ENCODE results near the gene GRAMD4. TPM values are rescaled to one million over a fixed set of nuclear protein-coding genes. Genes with fewer than 3 reads are reported as not detected.

Gene GRAMD4
- total RNA-seq, 1 donor from 2014 or later, result 45.6 TPM

GRCh38 chr22:46610356-46610755 is 9.8 kb upstream of the GRAMD4 start:
- Mint-ChIP-seq H3K9me3 (no peaks in the 10 kb centered on the region), H3K4me3 (no peak overlapping the region), H3K27me3 (no peaks in the 10 kb centered on the region), H3K4me1 (peaks cover 30% of the 10 kb centered on the region), H3K36me3 (ENCODE audit: low read depth) (no peaks in the 10 kb centered on the region), H3K27ac (no peak overlapping the region)
- no peak for DNase-seq
- POLR2A ChIA-PET, result interaction anchor here (1.2 kb wide), 1 partner anchor 22 kb away, joined by 4 read pairs; no protein-coding TSS in a partner anchor
- ATAC-seq (ENCODE audit: low read depth), result no peak
- CTCF ChIA-PET, result no interaction called here
- TF ChIP-seq CTCF (IDR thresholded peaks at IDR 0.05), result no peak
- intact Hi-C loops (cut with micrococcal nuclease), result loop anchor here (5.0 kb wide), 1 partner anchor 33 kb away; no protein-coding TSS in a partner anchor

- Mint-ChIP-seq H3K27ac (no peak overlapping the region), H3K27me3 (no peaks in the 10 kb centered on the region), H3K4me1 (peaks cover 29% of the 10 kb centered on the region), H3K36me3 (ENCODE audit: low read depth) (no peaks in the 10 kb centered on the region), H3K4me3 (no peak overlapping the region), H3K9me3 (no peaks in the 10 kb centered on the region)
- no peak for ATAC-seq (ENCODE audit: low read depth)
- no peak for DNase-seq
- TF ChIP-seq CTCF (IDR thresholded peaks at IDR 0.05), result no peak
- ChIA-PET POLR2A (interaction anchor here (1.2 kb wide), 1 partner anchor 22 kb away, joined by 4 read pairs; no protein-coding TSS in a partner anchor), CTCF (no interaction called here)
- intact Hi-C loops (cut with micrococcal nuclease), result loop anchor here (5.0 kb wide), 1 partner anchor 34 kb away; no protein-coding TSS in a partner anchor
Observed at GRCh38 chr22:46611189-46611588, 9.0 kb upstream of the GRAMD4 start.

DNA sequence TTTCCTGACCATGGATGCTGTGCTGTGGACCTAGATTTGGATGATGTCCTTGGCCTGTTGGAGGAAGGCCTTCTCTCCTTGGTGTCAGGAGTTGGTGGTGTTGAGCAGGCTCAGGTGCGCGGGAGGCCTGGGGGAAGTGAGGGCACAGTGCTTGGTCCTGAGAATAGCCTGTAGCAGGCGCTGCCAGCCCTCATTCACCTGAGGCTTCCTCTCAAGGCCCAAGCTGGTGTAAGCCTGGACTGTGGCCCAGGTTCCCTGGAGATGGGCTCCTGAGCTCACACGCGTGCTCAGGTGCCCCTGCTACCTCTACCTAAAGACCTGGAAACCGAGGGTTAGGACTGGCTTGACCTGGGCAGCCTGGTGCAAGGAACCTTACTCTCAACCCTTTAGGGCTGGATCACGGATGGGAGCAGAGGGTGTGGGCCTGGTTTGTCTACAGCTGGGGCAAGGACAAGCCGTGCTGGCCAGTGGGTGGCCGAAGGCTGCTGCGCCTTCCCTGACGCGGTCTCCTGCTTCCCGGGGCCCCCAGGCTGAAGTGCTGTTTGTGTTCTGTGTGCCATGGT is 7.8 kb upstream of the GRAMD4 start:
- Mint-ChIP-seq H3K27me3 (no peaks in the 10 kb centered on the region), H3K4me1 (peaks cover 29% of the 10 kb centered on the region), H3K9me3 (no peaks in the 10 kb centered on the region), H3K4me3 (peak overlapping the region; percentile 86), H3K36me3 (ENCODE audit: low read depth) (no peaks in the 10 kb centered on the region), H3K27ac (peak overlapping the region; percentile 84)
- intact Hi-C loops (cut with micrococcal nuclease), result loop anchor here (2.0 to 5.0 kb wide), 2 partner anchors 20 to 35 kb away; no protein-coding TSS in a partner anchor
- no peak for TF ChIP-seq CTCF (IDR thresholded peaks at IDR 0.05)
- ATAC-seq (ENCODE audit: low read depth), result no peak
- DNase-seq, result no peak
- CTCF ChIA-PET, result interaction anchor here (2.9 kb wide), 1 partner anchor 49 kb away, joined by 9 read pairs; no protein-coding TSS in a partner anchor
- POLR2A ChIA-PET, result interaction anchor here (0.6 to 0.7 kb wide), 2 partner anchors 43 to 112 kb away, joined by 3 to 4 read pairs; no protein-coding TSS in a partner anchor

GRCh38 chr22:46612904-46613605 is 7.1 kb upstream of the GRAMD4 start:
- DNase-seq (no peak), ATAC-seq (ENCODE audit: low read depth) (peak; percentile 37)
- H3K27me3 Mint-ChIP-seq, result no peaks in the 10 kb centered on the region
- peak overlapping the region; percentile 84 for H3K27ac Mint-ChIP-seq
- peaks cover 30% of the 10 kb centered on the region for H3K4me1 Mint-ChIP-seq
- no peaks in the 10 kb centered on the region for H3K9me3 Mint-ChIP-seq
- no peaks in the 10 kb centered on the region for H3K36me3 Mint-ChIP-seq (ENCODE audit: low read depth)
- intact Hi-C loops (cut with micrococcal nuclease), result loop anchor here (2.0 to 5.0 kb wide), 2 partner anchors 20 to 36 kb away; no protein-coding TSS in a partner anchor
- H3K4me3 Mint-ChIP-seq, result peak overlapping the region; percentile 86
- POLR2A ChIA-PET, result interaction anchor here (0.9 to 1.4 kb wide), 2 partner anchors 11 to 13 kb away, joined by 3 to 5 read pairs; no protein-coding TSS in a partner anchor
- CTCF ChIA-PET, result interaction anchor here (2.9 kb wide), 1 partner anchor 49 kb away, joined by 9 read pairs; no protein-coding TSS in a partner anchor
- TF ChIP-seq CTCF (IDR thresholded peaks at IDR 0.05), result no peak

DNA sequence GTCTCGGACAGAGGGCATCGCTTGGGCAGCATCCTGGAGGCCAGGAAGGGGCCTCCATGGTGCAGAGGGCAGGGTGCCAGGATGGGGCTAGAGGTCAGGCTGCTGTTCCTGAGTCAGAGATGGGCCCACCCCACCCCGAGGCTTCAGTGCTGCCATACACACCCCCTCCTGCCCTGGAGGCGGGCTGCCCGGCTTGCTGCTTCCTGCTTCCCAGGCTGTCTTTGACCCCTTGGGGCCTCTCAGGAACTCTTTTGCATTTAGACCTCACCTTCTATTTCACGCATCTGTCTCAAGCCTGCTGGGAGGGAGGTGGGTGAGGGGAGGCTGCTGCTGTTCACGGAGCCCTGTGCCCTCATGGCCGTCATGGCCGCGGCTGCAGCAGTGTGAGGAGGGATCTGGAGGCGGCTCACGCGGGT is 6.6 kb upstream of the GRAMD4 start:
- Mint-ChIP-seq H3K36me3 (ENCODE audit: low read depth) (no peaks in the 10 kb centered on the region), H3K27ac (peak overlapping the region; percentile 84), H3K4me3 (peak overlapping the region; percentile 86), H3K9me3 (no peaks in the 10 kb centered on the region), H3K27me3 (no peaks in the 10 kb centered on the region), H3K4me1 (peaks cover 35% of the 10 kb centered on the region)
- ChIA-PET POLR2A (interaction anchor here (0.9 to 1.4 kb wide), 5 partner anchors 11 to 160 kb away, joined by 3 to 5 read pairs (median 4); no protein-coding TSS in a partner anchor), CTCF (interaction anchor here (2.9 kb wide), 1 partner anchor 50 kb away, joined by 9 read pairs; no protein-coding TSS in a partner anchor)
- DNase-seq (no peak), ATAC-seq (ENCODE audit: low read depth) (peak; percentile 59)
- intact Hi-C loops (cut with micrococcal nuclease), result loop anchor here (1.0 to 5.0 kb wide), 4 partner anchors 21 to 50 kb away; no protein-coding TSS in a partner anchor
- no peak for TF ChIP-seq CTCF (IDR thresholded peaks at IDR 0.05)
